Fibroblast of pulmonary artery (primary cell): ENCODE measurements around the gene SMTN.

Source experiments
- DNase-seq: peaks from one replicate; pipeline ENCODE4 v3.0.0-alpha.2; 2010; ENCODE audit warnings: low read depth
- H3K4me3 ChIP-seq: replicated peaks from 2 replicates; pipeline ENCODE4 v1.5.1; 2011; ENCODE audit warnings: low read depth, mild to moderate bottlenecking, control low read depth, low read length, moderate library complexity
- CTCF ChIP-seq: IDR thresholded peaks from 2 replicates; pipeline ENCODE4 v1.5.1; 2011; ENCODE audit warnings: mild to moderate bottlenecking, control low read depth, low read length, inconsistent platforms; ENCODE audit errors: missing control alignments

SMTN gene

GRCh38 chr22:31135706-31136105 is 54.6 kb downstream of the SMTN start:
- no peak overlapping the region for H3K4me3 ChIP-seq
- no peak for TF ChIP-seq CTCF
- no peak for DNase-seq

GRCh38 chr22:31136155-31136554 is 55.0 kb downstream of the SMTN start:
- no peak overlapping the region for H3K4me3 ChIP-seq
- no peak for DNase-seq
- no peak for TF ChIP-seq CTCF

GRCh38 chr22:31136711-31137110 is 55.6 kb downstream of the SMTN start:
- no peak overlapping the region for H3K4me3 ChIP-seq
- DNase-seq: no peak
- TF ChIP-seq CTCF: no peak

- H3K4me3 ChIP-seq: no peak overlapping the region
- TF ChIP-seq CTCF: no peak
- DNase-seq: no peak
Measured at GRCh38 chr22:31137721-31138120, 56.6 kb downstream of the SMTN start.

- no peak for DNase-seq
- H3K4me3 ChIP-seq: no peak overlapping the region
- no peak for TF ChIP-seq CTCF
Measured at GRCh38 chr22:31138126-31138525, 57.0 kb downstream of the SMTN start.

GRCh38 chr22:31139066-31139465 is 57.9 kb downstream of the SMTN start:
- DNase-seq: no peak
- H3K4me3 ChIP-seq: no peak overlapping the region
- no peak for TF ChIP-seq CTCF

GRCh38 chr22:31139866-31140716 is 59.0 kb downstream of the SMTN start, which contains the start of gene PLA2G3:
Gene PLA2G3 (minus strand): TSS chr22:31140508. CDS start chr22:31140354, 154 bp downstream.
- TF ChIP-seq CTCF: no peak
- peak; percentile 49 for DNase-seq
- no peak within 1 kb of the TSS for H3K4me3 ChIP-seq
